Activated CD4-positive, alpha-beta T cell treated with anti-CD3 and anti-CD28 coated beads, Interleukin-2, amount 50 U/mL, for 24 hours (primary cell): ENCODE results near the gene UBE2D4.
A peak's percentile ranks its signal among the peaks of the same experiment; 100 is the strongest.
"Not testable (repeated sequence)": the region's sequence is repeated elsewhere in the genome, so short reads cannot be mapped to it uniquely, and the experiment has no call there.

Experiments used
- DNase-seq, 2 donors: peaks; one replicate each; pipeline ENCODE4 v3.0.0-alpha.2; 2020; ENCODE audit warnings: low read depth in 1 of 2, low spot score in 1 of 2

The UBE2D4 gene

DNA sequence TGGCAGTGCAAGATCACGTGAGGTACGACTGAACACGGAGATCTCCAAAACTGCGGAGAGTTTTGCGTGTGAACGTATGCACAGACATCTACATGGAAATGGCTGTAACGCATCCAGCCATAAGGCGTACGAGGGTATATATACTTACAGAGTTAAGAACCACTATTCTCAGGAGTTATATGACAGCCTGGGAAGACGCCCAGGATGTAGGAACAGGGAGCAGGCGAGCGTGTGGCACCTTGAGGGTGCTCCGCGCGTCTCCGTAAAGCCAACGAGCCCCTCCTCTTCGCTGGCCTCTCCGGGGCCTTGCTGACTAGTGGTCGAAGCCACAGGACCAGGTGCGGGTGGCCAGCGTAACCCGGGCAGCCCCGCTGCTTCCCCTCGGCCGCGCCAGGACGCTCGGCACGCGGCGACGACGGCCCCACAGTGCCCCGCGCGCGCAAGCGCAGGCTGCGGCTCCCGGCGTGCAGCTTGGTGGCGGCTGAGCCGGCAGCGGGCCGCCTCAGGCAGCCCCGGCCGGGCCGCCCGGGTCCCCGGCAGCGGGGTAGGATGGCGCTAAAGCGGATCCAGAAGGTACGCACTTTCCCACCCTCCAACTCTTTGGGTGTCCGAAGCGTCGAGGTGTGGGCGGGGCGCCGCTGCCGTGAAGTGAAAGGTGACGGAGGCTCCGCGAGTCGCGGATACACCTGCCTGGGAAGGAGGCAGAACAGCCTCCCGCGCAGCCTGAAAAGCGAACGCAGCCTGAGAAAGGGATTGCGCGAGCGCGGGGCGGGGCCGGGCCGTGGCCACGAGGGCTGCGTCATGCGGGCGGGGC, at the start of gene UBE2D4:
Gene UBE2D4 (plus strand): TSS at position 453 of the 814 bp plus-strand sequence. CDS start 97 bp downstream, at position 550.
- peak; percentile 84 to 85 for DNase-seq

DNA sequence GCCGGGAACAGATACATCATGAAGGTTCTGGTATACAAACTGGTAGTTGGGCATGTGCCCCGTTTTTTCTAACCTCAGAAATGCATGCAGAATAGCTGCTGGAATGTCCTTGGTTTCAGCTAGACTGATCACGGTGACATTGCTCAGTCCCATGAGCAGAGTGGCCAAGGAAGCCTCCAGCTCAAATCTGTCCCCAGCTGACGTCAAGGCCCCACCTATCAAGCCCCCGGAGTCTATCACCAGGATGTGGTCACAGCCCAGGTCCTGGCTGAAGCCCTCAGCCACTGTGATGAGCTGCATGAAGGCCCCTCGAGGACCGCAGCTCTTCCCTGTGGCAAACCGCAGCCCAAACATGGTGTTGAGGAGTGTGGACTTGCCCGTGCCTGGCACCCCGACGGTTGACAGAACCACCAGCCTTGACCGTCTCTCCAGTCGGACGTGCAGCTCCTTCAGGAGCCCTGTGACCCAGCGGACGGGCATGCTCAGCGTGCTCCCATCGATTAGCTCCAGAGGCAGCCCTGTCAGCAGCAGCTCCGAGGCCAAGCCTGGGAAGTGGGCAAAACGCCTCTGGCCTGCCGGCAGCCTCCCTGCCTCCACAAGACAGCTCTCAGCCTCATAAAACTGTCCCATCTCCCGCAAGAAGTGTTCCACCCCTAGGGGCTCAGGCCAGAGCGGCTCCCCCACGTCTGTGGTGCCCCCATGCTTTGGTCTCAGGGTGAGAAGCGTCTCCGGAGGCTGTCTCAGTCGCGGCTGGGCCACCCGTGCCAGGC, 49.1 kb upstream of the UBE2D4 start:
- no peak for DNase-seq

- DNase-seq = no peak
Observed at GRCh38 chr7:43877968-43878864, 48.0 kb upstream of the UBE2D4 start.

- no peak for DNase-seq
Observed at GRCh38 chr7:43878867-43879266, 47.4 kb upstream of the UBE2D4 start.

DNA sequence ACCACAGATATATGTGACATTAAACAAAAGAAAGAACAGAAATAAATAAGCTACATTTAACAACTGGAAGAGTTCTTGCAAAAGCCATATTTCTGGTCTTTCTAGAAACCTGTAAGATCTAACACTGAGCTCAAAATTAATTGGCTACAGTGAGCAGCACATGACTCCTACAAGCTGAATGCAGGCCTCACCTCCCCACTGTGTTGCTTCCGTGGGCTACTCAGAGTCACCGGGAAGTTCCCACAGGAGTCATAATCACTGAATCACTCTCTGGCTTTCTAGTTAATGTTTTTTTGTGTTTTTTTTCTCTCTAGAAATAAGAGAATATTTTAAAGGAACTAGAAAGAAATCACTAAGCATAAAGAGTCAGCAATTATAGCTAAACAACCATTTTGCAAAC, 46.8 kb upstream of the UBE2D4 start:
- DNase-seq = no peak

DNA sequence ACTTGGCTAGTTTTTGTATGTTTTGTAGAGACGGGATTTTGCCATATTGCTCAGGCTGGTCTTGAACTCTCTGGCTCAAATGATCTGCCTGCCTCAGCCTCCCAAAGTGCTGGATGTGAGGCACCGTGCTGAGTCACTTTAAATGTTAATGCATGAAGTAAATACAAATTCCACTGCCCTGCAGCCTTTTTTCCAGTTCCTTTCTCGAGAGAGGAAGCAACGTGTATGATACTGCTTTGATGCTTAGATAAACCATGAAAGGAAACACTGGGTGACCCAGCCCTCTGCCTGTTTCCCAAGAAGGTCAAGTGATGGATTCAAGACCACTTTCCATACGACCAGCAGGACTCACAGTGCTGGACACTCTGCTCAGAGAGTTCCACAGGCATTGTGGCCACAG, 45.6 kb upstream of the UBE2D4 start:
- DNase-seq = no peak

DNA sequence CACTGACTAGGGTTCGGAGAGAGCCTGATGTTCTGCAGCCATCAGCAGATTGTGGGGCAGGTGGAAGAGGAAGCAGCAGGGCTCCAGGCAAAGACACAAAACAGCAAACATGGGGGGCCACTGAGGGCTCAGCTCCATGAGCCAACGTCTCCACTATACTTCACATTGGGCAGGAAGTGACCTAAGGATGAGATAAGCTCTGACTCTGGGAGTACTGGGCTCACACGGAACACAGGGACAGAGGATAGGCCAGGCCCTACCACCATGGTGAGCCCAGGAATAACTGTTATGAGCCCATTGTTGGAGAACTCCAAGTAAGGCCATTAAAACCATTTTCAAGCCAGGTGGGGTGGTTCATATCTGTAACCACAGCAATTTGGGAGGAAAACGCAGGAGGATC, 42.0 kb upstream of the UBE2D4 start:
- no peak for DNase-seq

DNA sequence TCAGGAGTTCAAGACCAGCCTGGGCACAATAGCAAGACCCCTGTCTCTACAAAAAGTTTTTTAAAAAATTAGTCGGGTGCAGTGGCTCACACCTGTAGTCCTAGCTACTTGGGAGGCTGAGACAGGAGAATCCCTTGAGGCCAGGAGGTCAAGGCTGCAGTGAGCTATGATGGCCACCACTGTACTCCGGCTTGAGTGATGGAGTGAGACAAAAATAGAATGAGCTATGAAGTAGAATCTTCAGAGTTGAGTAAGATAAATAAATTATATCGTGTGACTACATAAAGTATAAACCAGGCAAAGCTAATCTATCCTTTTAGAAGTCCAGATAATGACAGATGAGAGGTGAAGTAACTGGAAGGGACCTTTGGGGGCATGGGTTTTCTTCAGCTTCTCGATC, 41.6 kb upstream of the UBE2D4 start:
- DNase-seq = no peak

GRCh38 chr7:43888993-43889945, 37.0 kb upstream of the UBE2D4 start:
- DNase-seq = no peak

DNA sequence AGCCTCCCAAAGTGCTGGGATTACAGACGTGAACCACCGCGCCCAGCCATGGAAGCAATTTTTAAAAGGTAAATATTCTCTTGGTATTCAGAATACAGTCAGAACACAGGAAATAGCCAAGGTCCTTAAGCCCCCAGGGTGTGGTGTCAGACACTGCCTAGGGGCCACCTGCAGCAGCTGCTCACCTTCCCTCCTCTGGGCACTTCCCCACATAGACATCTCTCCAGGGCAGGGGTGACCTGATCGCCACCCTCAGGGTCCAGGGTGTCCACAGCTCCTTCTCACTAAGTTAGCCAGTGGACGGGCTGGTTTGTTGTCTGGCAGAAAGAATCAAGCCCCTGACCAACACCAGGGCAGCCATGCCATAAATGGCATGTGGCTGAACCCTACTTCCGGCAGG, 35.8 kb upstream of the UBE2D4 start:
- no peak for DNase-seq

DNA sequence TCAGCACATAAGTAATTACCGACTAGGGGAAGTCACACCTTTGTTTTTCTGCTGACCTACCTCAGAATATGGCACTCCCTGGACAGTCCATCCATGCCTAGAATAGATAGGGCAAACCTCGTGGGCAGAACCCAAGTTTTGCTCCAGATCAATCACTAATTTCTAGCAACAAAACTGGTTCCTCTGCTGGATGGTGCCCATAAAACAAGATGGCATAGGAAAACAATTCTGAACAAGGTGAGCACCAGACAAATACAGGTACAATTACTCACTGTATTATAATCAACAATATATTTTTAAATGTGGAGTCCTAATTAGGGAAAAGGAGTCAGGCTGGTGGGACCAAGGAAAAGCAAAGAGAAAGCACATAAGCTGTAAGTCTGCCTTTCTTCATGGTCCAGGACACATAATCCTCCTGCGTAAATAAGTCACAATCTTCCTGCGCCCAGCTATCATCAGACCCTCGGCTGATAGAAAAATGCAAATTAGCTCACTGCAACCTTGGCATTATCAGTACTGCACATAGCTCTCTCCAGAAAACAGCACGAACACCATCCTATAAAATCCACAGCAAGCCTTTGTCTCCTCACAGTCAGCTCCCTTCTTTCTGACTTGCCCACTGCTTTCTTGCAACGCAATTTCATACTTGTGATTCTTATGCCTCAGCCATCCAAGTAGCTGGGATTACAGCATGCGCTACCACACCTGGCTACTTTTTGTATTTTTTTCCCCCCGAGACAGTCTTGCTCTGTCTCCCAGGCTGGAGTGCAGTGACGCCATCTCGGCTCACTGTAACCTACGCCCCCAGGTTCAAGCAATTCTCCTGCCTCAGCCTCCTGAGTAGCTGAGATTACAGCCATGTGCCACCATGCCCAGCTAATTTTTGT, 34.9 kb upstream of the UBE2D4 start:
- no peak for DNase-seq

DNA sequence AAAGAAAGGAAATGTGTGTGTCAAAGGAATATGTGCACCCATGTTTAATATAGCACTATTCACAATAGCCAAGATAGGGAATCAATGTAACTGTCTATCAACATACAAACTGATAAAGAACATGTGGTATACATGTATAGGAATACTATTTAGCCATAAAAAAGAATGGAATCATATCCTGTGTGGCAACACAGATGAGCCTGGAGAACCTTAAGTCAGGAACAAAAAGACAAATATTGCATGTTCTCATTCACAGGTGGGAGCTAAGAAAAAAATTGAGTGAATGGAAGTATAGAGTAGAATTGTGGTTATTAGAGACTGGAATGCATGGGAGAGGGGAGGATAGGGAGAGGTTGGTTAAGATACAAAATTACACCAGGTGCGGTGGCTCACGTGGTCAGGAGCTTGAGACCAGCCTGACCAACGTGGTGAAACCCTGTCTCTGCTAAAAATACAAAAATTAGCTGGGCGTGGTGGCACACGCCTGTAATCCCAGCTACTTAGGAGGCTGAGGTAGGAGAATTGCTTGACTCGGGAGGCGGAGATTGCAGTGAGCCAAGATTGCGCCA, 30.3 kb upstream of the UBE2D4 start:
- no peak for DNase-seq

DNA sequence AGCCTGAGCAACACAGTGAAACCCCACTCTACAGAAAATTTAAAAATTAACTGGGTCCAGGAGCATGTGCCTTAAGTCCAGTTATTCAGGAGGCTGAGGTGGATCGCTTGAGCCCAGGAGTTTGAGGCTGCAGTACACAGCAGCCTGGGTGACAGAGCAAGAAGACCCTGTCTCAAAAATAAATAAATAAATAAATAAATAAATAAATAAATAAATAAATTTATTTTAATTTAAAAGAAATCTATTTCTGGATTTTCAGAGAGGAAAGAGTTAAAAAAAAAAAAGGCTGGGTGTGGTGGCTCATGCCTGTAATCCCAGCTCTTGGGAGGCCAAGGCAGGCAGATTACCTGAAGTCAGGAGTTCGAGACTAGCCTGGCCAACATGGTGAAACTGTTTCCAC, 27.7 kb upstream of the UBE2D4 start:
- not testable (repeated sequence) for DNase-seq

DNA sequence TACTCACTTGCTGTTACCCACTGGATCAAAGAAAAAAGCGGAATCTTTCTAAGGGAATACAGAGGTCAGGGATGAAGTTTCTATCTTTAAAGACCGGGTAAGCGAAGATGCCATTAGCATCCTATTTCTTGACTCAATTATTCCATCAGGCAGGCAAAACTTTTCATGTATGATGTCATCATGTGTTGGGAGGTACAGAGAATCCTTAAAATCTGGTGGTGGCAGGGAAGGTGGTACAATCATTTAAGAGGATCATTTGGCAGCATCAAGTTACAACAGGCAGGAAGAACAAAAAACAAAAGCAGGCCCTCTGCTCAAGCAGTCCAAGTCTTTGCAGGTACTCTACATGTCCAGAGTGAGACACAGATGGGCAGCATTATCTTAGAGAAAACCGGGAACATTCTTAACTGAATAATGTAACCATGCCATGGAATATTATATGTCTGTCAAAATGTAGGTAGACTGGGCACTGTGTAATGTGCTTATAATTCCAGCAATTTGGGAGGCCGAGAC, 23.6 kb upstream of the UBE2D4 start:
- no peak for DNase-seq

GRCh38 chr7:43904533-43905208, 21.6 kb upstream of the UBE2D4 start:
- no peak for DNase-seq

DNA sequence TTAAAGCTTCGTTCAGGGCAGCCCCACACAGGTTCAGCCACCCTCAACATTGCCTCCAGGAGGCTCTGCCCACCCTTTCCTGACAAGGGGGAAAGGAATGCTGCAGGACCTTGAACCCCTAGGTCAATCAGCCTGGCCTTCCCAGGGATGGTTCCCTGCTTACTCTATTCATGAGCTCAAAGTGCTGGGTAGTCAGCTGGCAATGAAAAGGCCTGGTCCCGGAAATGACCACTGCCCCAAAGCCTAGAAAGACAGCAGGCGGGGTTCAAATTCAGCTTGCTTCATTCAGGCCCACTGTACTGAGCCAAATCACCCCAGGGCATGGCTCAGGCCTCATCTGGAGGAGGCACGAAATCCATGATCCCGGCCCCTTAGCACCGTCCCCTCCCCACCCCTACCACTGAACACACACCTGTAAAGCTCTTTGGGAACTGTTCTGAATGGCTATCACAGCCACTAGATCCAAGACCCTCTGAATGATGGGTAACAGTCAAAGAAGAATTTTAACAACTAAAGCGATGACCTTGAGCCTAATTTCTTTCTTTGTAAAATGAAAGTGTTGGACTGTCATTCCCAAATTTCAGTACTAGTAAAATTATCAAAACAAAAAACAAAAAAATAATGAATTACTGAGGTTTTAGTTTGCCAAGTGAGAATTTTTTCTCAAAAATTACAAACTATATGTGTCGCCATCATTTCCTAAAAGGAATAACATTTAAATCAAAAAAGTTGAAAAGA, 20.9 kb upstream of the UBE2D4 start:
- no peak for DNase-seq

- DNase-seq = peak in 1 of 2 donors; percentile 13
Observed at GRCh38 chr7:43905956-43906330, 20.3 kb upstream of the UBE2D4 start.
